GM19455 (cell line): Measurements from ENCODE around the gene RIPK3.
"Not testable (repeated sequence)": the region's sequence is repeated elsewhere in the genome, so short reads cannot be mapped to it uniquely, and the experiment has no call there.

Experiments used
- ATAC-seq: cut with Tn5 transposase; IDR thresholded peaks from one replicate; pipeline ENCODE4 v1.9.1; 2021; ENCODE audit not compliant: unreplicated experiment

RIPK3 gene

GRCh38 chr14:24348186-24348585 lies 8.4 kb upstream of the RIPK3 start:
- no peak for ATAC-seq

GRCh38 chr14:24347134-24347533 lies 7.3 kb upstream of the RIPK3 start:
- no peak for ATAC-seq

- no peak for ATAC-seq
These were observed 4.2 kb upstream of the RIPK3 start for GRCh38 chr14:24343795-24344660.

- no peak for ATAC-seq
These were observed 3.1 kb upstream of the RIPK3 start for GRCh38 chr14:24342889-24343288.

GRCh38 chr14:24340606-24341005 lies 815 bp upstream of the RIPK3 start:
- no peak for ATAC-seq

GRCh38 chr14:24338843-24339242 lies 948 bp downstream of the RIPK3 start:
- no peak for ATAC-seq

- no peak for ATAC-seq
These were observed 2.0 kb downstream of the RIPK3 start for GRCh38 chr14:24337824-24338175.

GRCh38 chr14:24337144-24337823 lies 2.5 kb downstream of the RIPK3 start:
- ATAC-seq, result no peak

- no peak for ATAC-seq
These were observed 4.2 kb downstream of the RIPK3 start for GRCh38 chr14:24335461-24336171.

- no peak for ATAC-seq
These were observed 5.1 kb downstream of the RIPK3 start, which contains the start of gene ADCY4 for GRCh38 chr14:24334431-24335291. Gene ADCY4 (minus strand): TSS chr14:24335071. CDS start chr14:24334652, 419 bp downstream.

GRCh38 chr14:24332268-24332993 lies 7.4 kb downstream of the RIPK3 start:
- peak; percentile 67 for ATAC-seq

GRCh38 chr14:24331731-24332267 lies 8.0 kb downstream of the RIPK3 start:
- ATAC-seq, result no peak

- ATAC-seq, result no peak
These were observed 8.7 kb downstream of the RIPK3 start for GRCh38 chr14:24330973-24331674.

- ATAC-seq, result no peak
These were observed 10.1 kb downstream of the RIPK3 start for GRCh38 chr14:24329736-24330135.

- ATAC-seq, result no peak
These were observed 10.6 kb downstream of the RIPK3 start for GRCh38 chr14:24329073-24329663.

- not testable (repeated sequence) for ATAC-seq
These were observed 11.9 kb downstream of the RIPK3 start for GRCh38 chr14:24327914-24328313.

GRCh38 chr14:24327303-24327702 lies 12.5 kb downstream of the RIPK3 start:
- no peak for ATAC-seq

GRCh38 chr14:24325963-24326362 lies 13.8 kb downstream of the RIPK3 start:
- ATAC-seq, result no peak

- ATAC-seq, result no peak
These were observed 14.7 kb downstream of the RIPK3 start for GRCh38 chr14:24325041-24325530.
